ENCODE results near the gene C18orf32. TPM values are rescaled to one million over a fixed set of nuclear protein-coding genes. Genes with fewer than 3 reads are reported as not detected.

C18orf32 gene
- total and polyA plus RNA-seq, 2 of the 13 experiments (the other 11 are each of a cell fraction or from before 2014, with no cell fraction given): 17.6 to 20.6 TPM

DNA sequence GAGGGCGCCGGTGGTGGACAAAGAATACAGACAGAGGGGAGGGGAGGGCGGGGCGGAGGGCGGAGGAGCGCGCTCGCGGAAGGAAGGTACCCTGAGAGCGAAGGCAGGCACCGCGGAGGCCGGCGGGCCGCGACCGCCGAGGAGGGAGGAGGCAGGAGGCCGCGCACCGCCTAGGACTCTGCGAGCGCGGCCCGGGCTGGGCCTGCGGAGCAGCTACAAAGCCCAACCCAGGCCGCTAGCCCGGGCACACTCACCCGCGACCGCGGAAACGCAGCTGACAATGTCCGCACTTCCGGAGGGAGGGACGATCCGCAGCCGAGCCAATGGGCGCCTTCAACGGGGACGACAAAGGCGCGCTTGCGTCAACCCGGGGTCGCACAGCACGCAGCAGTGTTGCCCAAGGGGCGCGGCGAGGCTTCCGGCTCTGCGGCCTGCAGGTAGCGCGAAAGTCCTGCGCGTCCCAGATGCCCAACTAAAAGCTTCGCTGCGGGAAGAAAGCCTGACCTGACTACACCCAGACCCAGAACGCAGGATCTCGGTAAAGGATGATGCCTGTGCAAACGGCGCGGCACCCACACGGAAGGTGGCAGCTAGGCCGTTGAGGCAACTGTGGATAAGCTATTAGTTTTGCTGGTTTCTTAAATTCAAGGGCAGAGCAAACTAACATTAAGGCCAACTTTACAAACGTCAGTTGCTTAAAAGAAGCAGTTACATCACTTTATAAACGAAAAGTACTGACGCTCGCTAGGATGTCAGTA lies at the start of gene C18orf32 (continued):
- TF ChIP-seq, protein P1, sequence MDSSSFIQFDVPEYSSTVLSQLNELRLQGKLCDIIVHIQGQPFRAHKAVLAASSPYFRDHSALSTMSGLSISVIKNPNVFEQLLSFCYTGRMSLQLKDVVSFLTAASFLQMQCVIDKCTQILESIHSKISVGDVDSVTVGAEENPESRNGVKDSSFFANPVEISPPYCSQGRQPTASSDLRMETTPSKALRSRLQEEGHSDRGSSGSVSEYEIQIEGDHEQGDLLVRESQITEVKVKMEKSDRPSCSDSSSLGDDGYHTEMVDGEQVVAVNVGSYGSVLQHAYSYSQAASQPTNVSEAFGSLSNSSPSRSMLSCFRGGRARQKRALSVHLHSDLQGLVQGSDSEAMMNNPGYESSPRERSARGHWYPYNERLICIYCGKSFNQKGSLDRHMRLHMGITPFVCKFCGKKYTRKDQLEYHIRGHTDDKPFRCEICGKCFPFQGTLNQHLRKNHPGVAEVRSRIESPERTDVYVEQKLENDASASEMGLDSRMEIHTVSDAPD (CRISPR knock-in tag; IDR thresholded peaks at IDR 0.05): no peak
- TF ChIP-seq, protein P2, sequence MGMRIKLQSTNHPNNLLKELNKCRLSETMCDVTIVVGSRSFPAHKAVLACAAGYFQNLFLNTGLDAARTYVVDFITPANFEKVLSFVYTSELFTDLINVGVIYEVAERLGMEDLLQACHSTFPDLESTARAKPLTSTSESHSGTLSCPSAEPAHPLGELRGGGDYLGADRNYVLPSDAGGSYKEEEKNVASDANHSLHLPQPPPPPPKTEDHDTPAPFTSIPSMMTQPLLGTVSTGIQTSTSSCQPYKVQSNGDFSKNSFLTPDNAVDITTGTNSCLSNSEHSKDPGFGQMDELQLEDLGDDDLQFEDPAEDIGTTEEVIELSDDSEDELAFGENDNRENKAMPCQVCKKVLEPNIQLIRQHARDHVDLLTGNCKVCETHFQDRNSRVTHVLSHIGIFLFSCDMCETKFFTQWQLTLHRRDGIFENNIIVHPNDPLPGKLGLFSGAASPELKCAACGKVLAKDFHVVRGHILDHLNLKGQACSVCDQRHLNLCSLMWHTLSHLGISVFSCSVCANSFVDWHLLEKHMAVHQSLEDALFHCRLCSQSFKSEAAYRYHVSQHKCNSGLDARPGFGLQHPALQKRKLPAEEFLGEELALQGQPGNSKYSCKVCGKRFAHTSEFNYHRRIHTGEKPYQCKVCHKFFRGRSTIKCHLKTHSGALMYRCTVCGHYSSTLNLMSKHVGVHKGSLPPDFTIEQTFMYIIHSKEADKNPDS (CRISPR knock-in tag; IDR thresholded peaks at IDR 0.05): peak; percentile 74; the same call in 1 of the 2 replicates
- TF ChIP-seq MXD4 (CRISPR knock-in tag; IDR thresholded peaks at IDR 0.05): peak; percentile 86
- TF ChIP-seq ZNF644 (CRISPR knock-in tag; IDR thresholded peaks at IDR 0.05; ENCODE audit: low read depth): no peak
- TF ChIP-seq, protein P3, sequence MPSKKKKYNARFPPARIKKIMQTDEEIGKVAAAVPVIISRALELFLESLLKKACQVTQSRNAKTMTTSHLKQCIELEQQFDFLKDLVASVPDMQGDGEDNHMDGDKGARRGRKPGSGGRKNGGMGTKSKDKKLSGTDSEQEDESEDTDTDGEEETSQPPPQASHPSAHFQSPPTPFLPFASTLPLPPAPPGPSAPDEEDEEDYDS (CRISPR knock-in tag; IDR thresholded peaks at IDR 0.05): peak; percentile 67
- TF ChIP-seq ZNF432 (CRISPR knock-in tag; IDR thresholded peaks at IDR 0.05; ENCODE audit: borderline replicate concordance): no peak
- TF ChIP-seq U2AF2 (IDR thresholded peaks at IDR 0.05; ENCODE audit: low read depth, low read length): 0 out of 2 replicates have a peak, but pooled peaks have one; percentile 34
- TF ChIP-seq, protein P4, sequence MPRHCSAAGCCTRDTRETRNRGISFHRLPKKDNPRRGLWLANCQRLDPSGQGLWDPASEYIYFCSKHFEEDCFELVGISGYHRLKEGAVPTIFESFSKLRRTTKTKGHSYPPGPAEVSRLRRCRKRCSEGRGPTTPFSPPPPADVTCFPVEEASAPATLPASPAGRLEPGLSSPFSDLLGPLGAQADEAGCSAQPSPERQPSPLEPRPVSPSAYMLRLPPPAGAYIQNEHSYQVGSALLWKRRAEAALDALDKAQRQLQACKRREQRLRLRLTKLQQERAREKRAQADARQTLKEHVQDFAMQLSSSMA (CRISPR knock-in tag; IDR thresholded peaks at IDR 0.05): no peak
- TF ChIP-seq KLF6 (CRISPR knock-in tag; IDR thresholded peaks at IDR 0.05): peak; percentile 93; the same call in 1 of the 2 replicates
- TF ChIP-seq SAP130 (CRISPR knock-in tag; IDR thresholded peaks at IDR 0.05; ENCODE audit: low read depth): peak; percentile 95
- TF ChIP-seq GTF2F1 (IDR thresholded peaks at IDR 0.05; ENCODE audit: low read length): no peak
- TF ChIP-seq ZNF629 (CRISPR knock-in tag; conservative IDR thresholded peaks at IDR 0.05): peak; percentile 50
- no peak for TF ChIP-seq JUNB (CRISPR knock-in tag; IDR thresholded peaks at IDR 0.05; ENCODE audit: borderline replicate concordance)
- TF ChIP-seq, protein P5, sequence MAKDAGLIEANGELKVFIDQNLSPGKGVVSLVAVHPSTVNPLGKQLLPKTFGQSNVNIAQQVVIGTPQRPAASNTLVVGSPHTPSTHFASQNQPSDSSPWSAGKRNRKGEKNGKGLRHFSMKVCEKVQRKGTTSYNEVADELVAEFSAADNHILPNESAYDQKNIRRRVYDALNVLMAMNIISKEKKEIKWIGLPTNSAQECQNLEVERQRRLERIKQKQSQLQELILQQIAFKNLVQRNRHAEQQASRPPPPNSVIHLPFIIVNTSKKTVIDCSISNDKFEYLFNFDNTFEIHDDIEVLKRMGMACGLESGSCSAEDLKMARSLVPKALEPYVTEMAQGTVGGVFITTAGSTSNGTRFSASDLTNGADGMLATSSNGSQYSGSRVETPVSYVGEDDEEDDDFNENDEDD (CRISPR knock-in tag; IDR thresholded peaks at IDR 0.05; ENCODE audit: borderline replicate concordance): peak; percentile 81; the same call in 1 of the 2 replicates
- 0 out of 2 replicates have a peak, but pooled peaks have one; percentile 40 for TF ChIP-seq ZNF761 (CRISPR knock-in tag; conservative IDR thresholded peaks at IDR 0.05)
- TF ChIP-seq, protein P6, sequence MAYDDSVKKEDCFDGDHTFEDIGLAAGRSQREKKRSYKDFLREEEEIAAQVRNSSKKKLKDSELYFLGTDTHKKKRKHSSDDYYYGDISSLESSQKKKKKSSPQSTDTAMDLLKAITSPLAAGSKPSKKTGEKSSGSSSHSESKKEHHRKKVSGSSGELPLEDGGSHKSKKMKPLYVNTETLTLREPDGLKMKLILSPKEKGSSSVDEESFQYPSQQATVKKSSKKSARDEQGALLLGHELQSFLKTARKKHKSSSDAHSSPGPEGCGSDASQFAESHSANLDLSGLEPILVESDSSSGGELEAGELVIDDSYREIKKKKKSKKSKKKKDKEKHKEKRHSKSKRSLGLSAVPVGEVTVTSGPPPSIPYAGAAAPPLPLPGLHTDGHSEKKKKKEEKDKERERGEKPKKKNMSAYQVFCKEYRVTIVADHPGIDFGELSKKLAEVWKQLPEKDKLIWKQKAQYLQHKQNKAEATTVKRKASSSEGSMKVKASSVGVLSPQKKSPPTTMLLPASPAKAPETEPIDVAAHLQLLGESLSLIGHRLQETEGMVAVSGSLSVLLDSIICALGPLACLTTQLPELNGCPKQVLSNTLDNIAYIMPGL (CRISPR knock-in tag; IDR thresholded peaks at IDR 0.05; ENCODE audit: borderline replicate concordance in 1 of 2, low read depth in 1 of 2): peak; percentile 75 to 83; a peak in 3 of 4 replicates
- TF ChIP-seq SETDB1 (CRISPR knock-in tag; IDR thresholded peaks at IDR 0.05; ENCODE audit: borderline replicate concordance): no peak
- no peak for TF ChIP-seq ZBTB42 (CRISPR knock-in tag; IDR thresholded peaks at IDR 0.05)
- TF ChIP-seq SATB2 (CRISPR knock-in tag; IDR thresholded peaks at IDR 0.05): no peak
- peak; percentile 80; the same call in 1 of the 2 replicates for TF ChIP-seq HES4 (CRISPR knock-in tag; IDR thresholded peaks at IDR 0.05; ENCODE audit: borderline replicate concordance)
- 0 out of 2 replicates have a peak, but pooled peaks have one; percentile 48 for TF ChIP-seq ZNF331 (CRISPR knock-in tag; IDR thresholded peaks at IDR 0.05)
- TF ChIP-seq ZNF589 (CRISPR knock-in tag; conservative IDR thresholded peaks at IDR 0.05): no peak; the same call in 1 of the 2 replicates

Measured in HepG2 (cell line).